Esophagus squamous epithelium (tissue), 4 donors: ENCODE measurements around the gene SHOC2.

Experiments
- CTCF ChIP-seq, 6 experiments: fragments of 450-650 bp in 4 of 6; fragments of 200-600 bp in 2 of 6; sonication (generic) in 2 of 6; IDR thresholded peaks; one replicate each; pipeline ENCODE4 v1.5.1; 2016 to 2019; ENCODE audit warnings: antibody characterized with exemption in 6 of 6, mild to moderate bottlenecking in 4 of 6, moderate library complexity in 4 of 6
- POLR2A ChIP-seq, 4 donors: fragments of 450-650 bp; IDR thresholded peaks; one replicate each; pipeline ENCODE4 v1.6.1; 2017; ENCODE audit warnings: antibody characterized with exemption in 4 of 4, mild to moderate bottlenecking in 4 of 4, moderate library complexity in 3 of 4

- no peak for TF ChIP-seq CTCF (IDR thresholded peaks at IDR 0.05)
- TF ChIP-seq POLR2A (IDR thresholded peaks at IDR 0.05) = no peak
Measured at GRCh38 chr10:110883924-110884323, 35.5 kb upstream of the SHOC2 start.
